Measurements from ENCODE around the gene PAPPA.

The PAPPA gene

DNA sequence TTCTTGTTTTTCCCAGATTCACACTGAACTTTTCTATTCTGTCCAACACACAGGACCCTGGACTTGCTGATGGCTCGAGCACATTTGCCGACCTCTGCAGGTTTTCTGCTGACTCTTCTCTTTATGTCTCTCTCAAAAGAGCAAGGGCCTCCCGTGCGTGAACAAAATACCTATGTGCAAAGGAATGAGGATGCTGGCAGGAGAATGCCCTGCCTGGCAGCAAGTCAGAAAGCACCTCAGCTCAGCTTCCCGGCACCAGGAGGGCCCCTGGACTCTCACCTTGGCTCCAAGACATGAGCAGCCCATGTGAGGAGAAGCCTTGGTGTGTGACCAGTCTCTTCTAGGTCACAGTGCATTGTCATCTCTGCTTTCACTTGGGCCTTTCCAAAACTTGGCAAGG is 36.1 kb downstream of the PAPPA start:
- Mint-ChIP-seq H3K27me3 (no peaks in the 10 kb centered on the region), H3K4me3 (no peak overlapping the region), H3K9me3 (peaks cover 0 to 11% of the 10 kb centered on the region in 2 donors), H3K27ac (no peak overlapping the region), H3K4me1 (no peaks in the 10 kb centered on the region)
- no peak for DNase-seq
- no peak for ATAC-seq

DNA sequence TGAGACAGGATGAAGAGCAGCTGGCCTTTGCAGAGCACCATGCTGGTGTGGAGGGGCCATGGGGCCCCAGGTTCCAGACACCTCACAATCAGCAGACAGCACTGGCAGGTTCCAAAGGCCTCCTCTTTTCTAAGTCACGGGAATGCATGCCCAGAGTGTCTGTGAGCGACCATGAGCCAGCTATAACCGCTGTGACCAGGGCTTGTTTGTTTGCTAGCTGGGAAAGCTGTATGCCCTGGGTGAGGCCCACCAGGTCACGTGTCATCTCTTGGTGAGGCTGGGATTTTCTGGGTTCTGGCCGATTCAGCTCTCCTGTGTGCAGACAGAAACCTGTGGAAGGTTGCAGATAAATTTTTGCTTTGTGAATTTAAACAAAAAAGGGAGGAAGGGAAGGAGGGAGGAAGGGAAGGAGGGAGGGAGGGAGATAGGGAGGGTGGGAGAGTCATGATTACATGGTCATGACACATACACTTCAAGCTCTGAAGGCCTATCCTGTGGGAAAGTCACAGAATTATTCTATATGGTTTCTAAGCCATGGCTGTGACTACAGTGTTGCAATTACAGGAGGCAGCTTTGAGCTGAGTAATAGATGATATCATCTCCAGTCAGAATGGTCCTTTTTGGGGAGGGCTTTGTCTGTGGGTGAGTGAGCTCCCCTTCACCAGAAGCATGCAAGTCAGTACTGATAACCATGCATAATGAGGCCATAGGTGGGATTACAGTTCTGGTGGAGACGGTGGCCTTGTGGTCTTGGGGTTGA is 37.2 kb downstream of the PAPPA start:
- Mint-ChIP-seq H3K27ac (no peak overlapping the region), H3K27me3 (no peaks in the 10 kb centered on the region)
- DNase-seq: no peak

GRCh38 chr9:116191576-116192415 is 38.2 kb downstream of the PAPPA start:
- ATAC-seq (no peak), DNase-seq (no peak)
- H3K4me3 Mint-ChIP-seq: no peak overlapping the region
- H3K9me3 Mint-ChIP-seq: peaks cover 4 to 6% of the 10 kb centered on the region in 2 donors
- no peaks in the 10 kb centered on the region for H3K4me1 Mint-ChIP-seq
- no peaks in the 10 kb centered on the region for H3K27me3 Mint-ChIP-seq
- H3K27ac Mint-ChIP-seq: no peak overlapping the region

More for the DNA sequence above, 37.2 kb downstream of the PAPPA start:
- H3K9me3 Mint-ChIP-seq: peaks cover 0 to 11% of the 10 kb centered on the region in 2 donors
- no peak overlapping the region for H3K4me3 Mint-ChIP-seq
- H3K4me1 Mint-ChIP-seq: no peaks in the 10 kb centered on the region
- ATAC-seq: no peak

GRCh38 chr9:116193636-116194035 is 40.0 kb downstream of the PAPPA start:
- Mint-ChIP-seq H3K27me3 (no peaks in the 10 kb centered on the region), H3K9me3 (peaks cover 0 to 4% of the 10 kb centered on the region in 2 donors), H3K27ac (no peak overlapping the region), H3K4me3 (no peak overlapping the region), H3K4me1 (no peaks in the 10 kb centered on the region)
- DNase-seq (no peak), ATAC-seq (no peak)

DNA sequence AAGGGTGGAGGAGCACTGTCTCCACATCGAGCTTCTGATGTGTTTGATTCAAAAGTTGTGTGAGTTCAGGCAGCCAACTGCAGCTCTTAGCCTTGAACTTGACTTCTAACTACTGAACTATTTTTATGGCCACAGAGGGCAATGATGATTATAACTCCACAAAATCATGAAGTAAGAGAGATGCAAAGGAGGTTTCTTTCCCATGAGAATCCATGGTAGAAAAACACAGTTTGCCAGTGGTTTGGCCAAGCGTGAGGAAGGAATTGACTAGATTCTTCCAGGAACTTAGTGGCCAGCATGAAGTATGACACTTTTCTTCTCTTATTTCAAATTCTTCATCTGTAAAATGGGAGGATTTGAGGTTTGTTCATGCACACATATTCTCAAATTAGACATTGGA is 43.2 kb downstream of the PAPPA start:
- ATAC-seq (no peak), DNase-seq (no peak)
- no peak overlapping the region for H3K4me3 Mint-ChIP-seq
- no peaks in the 10 kb centered on the region for H3K4me1 Mint-ChIP-seq
- H3K27ac Mint-ChIP-seq: no peak overlapping the region
- H3K27me3 Mint-ChIP-seq: no peaks in the 10 kb centered on the region
- H3K9me3 Mint-ChIP-seq: peaks cover 0 to 4% of the 10 kb centered on the region in 2 donors

- no peak for DNase-seq
- no peak overlapping the region for H3K27ac Mint-ChIP-seq
- H3K4me3 Mint-ChIP-seq: no peak overlapping the region
- no peaks in the 10 kb centered on the region for H3K27me3 Mint-ChIP-seq
- H3K9me3 Mint-ChIP-seq: peaks cover 4% of the 10 kb centered on the region in 2 donors
- no peaks in the 10 kb centered on the region for H3K4me1 Mint-ChIP-seq
- ATAC-seq: no peak
Observed at GRCh38 chr9:116198344-116198743, 44.8 kb downstream of the PAPPA start.

- no peaks in the 10 kb centered on the region for H3K27me3 Mint-ChIP-seq
- DNase-seq (no peak), ATAC-seq (no peak)
- H3K9me3 Mint-ChIP-seq: peaks cover 6 to 8% of the 10 kb centered on the region in 2 donors
- no peak overlapping the region for H3K27ac Mint-ChIP-seq
- no peaks in the 10 kb centered on the region for H3K4me1 Mint-ChIP-seq
- no peak overlapping the region for H3K4me3 Mint-ChIP-seq
Observed at GRCh38 chr9:116202219-116202912, 48.8 kb downstream of the PAPPA start.

DNA sequence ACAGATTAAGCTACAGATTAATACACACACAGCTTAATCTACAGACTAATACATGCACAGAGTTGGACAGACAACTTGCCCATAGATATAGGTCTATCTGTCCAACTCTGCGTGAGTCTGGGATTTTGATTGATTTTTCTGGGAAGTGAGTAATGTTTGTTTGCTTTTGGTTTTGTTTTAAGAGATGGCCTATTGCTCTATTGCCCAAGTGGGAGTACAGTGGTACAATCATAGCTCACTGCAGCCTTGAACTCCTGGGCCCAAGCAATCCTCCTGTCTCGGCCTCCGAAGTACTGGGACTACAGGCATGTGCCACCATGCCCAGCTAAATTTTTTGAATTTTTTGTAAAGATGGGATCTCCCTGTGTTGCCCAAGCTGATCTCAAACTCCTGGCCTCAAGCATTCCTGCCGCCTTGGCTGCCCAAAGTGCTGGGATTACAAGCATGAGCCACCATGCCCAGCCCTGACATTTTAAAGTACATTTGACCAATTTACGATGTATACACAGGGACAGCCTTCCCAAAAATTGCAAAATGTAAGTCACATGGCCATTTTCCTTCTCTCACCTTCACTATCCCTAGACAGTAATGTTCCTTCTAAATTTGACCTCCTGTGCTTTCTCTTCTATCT is 50.8 kb downstream of the PAPPA start:
- Mint-ChIP-seq H3K27me3 (no peaks in the 10 kb centered on the region), H3K9me3 (peaks cover 6 to 8% of the 10 kb centered on the region in 2 donors), H3K27ac (no peak overlapping the region), H3K4me1 (no peaks in the 10 kb centered on the region), H3K4me3 (no peak overlapping the region)
- no peak for DNase-seq
- ATAC-seq: no peak

DNA sequence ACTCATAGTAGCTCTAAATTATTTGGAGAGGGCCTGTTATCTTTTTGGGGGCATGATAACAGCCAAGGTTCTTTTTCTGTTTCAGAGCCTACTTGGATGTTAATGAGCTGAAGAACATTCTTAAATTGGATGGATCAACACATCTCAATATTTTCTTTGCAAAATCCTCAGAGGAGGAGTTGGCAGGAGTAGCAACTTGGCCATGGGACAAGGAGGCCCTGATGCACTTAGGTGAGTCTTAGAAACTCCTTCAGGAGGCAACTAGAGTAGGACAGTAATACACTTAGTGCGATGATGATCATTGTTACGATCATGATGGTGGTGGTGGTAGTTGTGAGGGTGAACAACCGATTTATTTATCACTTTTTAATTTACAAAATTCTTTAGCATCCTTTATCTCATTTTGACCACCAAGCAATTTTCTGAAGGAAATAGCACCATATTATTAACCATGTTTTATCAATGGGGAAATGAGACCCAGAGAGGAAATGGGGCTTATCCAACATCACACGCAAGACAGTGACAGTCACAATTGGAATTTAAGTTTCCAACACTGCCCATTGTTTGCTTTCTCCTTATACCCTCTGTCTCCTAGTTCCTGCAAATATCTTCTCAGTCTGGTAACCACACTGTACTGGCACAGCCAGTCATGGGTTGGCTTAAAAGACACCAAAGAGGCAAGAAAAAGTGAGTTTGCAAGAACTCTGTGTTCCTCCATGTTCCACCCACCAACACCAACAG is 54.0 kb downstream of the PAPPA start:
- H3K27me3 Mint-ChIP-seq: no peaks in the 10 kb centered on the region

GRCh38 chr9:116208417-116209232 is 55.0 kb downstream of the PAPPA start:
- Mint-ChIP-seq H3K4me3 (no peak overlapping the region), H3K27me3 (no peaks in the 10 kb centered on the region), H3K4me1 (no peaks in the 10 kb centered on the region), H3K27ac (no peak overlapping the region), H3K9me3 (peaks cover 2 to 6% of the 10 kb centered on the region in 2 donors)
- DNase-seq (no peak), ATAC-seq (no peak)

More for the DNA sequence above, 54.0 kb downstream of the PAPPA start:
- no peak overlapping the region for H3K27ac Mint-ChIP-seq
- H3K4me3 Mint-ChIP-seq: no peak overlapping the region
- H3K4me1 Mint-ChIP-seq: no peaks in the 10 kb centered on the region
- peaks cover 6 to 8% of the 10 kb centered on the region in 2 donors for H3K9me3 Mint-ChIP-seq
- ATAC-seq (no peak), DNase-seq (no peak)

- Mint-ChIP-seq H3K4me3 (no peak overlapping the region), H3K4me1 (no peaks in the 10 kb centered on the region), H3K9me3 (peaks cover 0 to 6% of the 10 kb centered on the region in 2 donors), H3K27ac (no peak overlapping the region), H3K27me3 (no peaks in the 10 kb centered on the region)
- no peak for DNase-seq
- ATAC-seq: no peak
Observed at GRCh38 chr9:116209414-116210116, 56.0 kb downstream of the PAPPA start.

DNA sequence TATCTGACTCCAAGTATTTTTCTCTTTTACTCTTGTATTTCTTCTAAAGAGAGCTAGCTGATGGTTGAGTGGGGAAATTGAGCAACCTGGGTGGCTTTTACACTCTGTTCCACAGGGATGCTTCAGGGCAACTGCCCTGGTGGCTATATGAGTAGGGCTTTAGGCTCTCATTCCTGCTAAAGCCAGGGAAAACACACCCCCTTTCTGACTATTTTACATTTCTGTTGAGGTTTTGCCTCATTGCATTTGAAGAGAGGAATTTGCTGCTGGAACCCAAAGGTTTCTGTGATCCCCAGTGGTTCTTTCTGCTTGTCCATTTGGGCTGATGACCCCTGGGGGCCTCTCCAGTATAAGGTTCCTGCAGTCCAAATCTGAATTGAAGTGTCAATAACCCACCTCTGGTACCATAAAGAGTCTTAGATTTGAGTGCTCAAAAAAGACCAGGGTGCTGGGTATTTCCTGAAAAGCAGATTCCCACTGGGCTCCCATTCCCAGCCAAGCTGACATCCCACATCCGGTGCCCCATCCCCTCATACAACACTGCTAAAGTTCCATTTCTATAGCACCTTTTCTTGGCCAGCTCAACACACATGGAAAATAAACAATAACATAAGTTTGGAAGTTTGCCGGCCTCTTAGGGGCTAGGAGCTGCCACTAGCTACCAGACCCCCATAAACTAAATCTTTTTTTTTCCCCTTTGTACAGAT is 59.5 kb downstream of the PAPPA start:
- no peak overlapping the region for H3K27ac Mint-ChIP-seq
- H3K9me3 Mint-ChIP-seq: no peaks in the 10 kb centered on the region
- no peak overlapping the region for H3K4me3 Mint-ChIP-seq
- DNase-seq: no peak
- H3K27me3 Mint-ChIP-seq: no peaks in the 10 kb centered on the region
- no peak for ATAC-seq
- H3K4me1 Mint-ChIP-seq: no peaks in the 10 kb centered on the region

GRCh38 chr9:116213693-116214047 is 60.1 kb downstream of the PAPPA start:
- ATAC-seq (no peak), DNase-seq (no peak)
- Mint-ChIP-seq H3K9me3 (no peaks in the 10 kb centered on the region), H3K4me1 (no peaks in the 10 kb centered on the region), H3K4me3 (no peak overlapping the region), H3K27ac (no peak overlapping the region), H3K27me3 (no peaks in the 10 kb centered on the region)

Measured in stimulated activated naive CD8-positive, alpha-beta T cell treated with anti-CD3 and anti-CD28 coated beads, Interleukin-15, amount 100 ng/mL, for 72 hours (primary cell).